AG04450 (cell line): Measurements from ENCODE around the gene CCDC78. TPM values are rescaled to one million over a fixed set of nuclear protein-coding genes. Genes with fewer than 3 reads are reported as not detected.

Source experiments
- CTCF ChIA-PET: fragments of 300-600, 350-600 bp; formaldehyde crosslinking; extraction: SDS; loops from one replicate; lab custom pipeline; 2022; ENCODE audit warnings: antibody characterized with exemption, inconsistent platforms; lab: Charles Lee
- POLR2A ChIA-PET: fragments of 350-600 bp; formaldehyde crosslinking; extraction: SDS; loops from one replicate; lab custom pipeline; 2021; ENCODE audit warnings: antibody characterized with exemption, inconsistent platforms; lab: Yijun Ruan, JAX
- DNase-seq: peaks from one replicate; pipeline ENCODE4 v3.0.0-alpha.2; 2011; ENCODE audit warnings: low read depth, low spot score
- H3K27ac ChIP-seq: one replicate; pipeline ENCODE4 v1.5.1; 2012; ENCODE audit warnings: low read depth, low read length, control low read depth
- H3K27me3 ChIP-seq: one replicate; pipeline ENCODE4 v1.6.0; 2012; ENCODE audit warnings: low read length; ENCODE audit not compliant: control insufficient read depth, insufficient read depth
- H3K4me3 ChIP-seq: 2 replicates; pipeline ENCODE4 v1.5.1; 2011; ENCODE audit warnings: mild to moderate bottlenecking, low read depth, low read length, control low read depth
- H3K9me3 ChIP-seq: 2 replicates; pipeline ENCODE4 v1.5.1; 2012; ENCODE audit warnings: low read length; ENCODE audit not compliant: control insufficient read depth, insufficient read depth
- CTCF ChIP-seq: IDR thresholded peaks from 2 replicates; pipeline ENCODE4 v1.5.1; 2011; ENCODE audit warnings: low read depth, low read length, control low read depth, inconsistent platforms
- polyA minus RNA-seq: library from RNA; depleted of rRNA, polyadenylated mRNA; stranded (reverse); fragments of >200 nt; gene quantifications from 2 replicates; pipeline ENCODE4 v1.2.3, GENCODE V29; 2011; rRNA and poly(A)+ RNA removed
- polyA plus RNA-seq: library from polyadenylated mRNA; depleted of rRNA; stranded (reverse); fragments of >200 nt; gene quantifications from 2 replicates; pipeline ENCODE4 v1.2.3, GENCODE V29; 2011; rRNA removed

The CCDC78 gene
- polyA plus RNA-seq (1.1 and 1.5 TPM in 2 replicates), polyA minus RNA-seq (0.78 and 1.8 TPM in 2 replicates)

GRCh38 chr16:726438-727290 is at the start of gene CCDC78, which contains the start of gene HAGHL:
TSS of gene CCDC78 (minus strand) at chr16:726443. CDS start at chr16:726367, 76 bp downstream.
TSS of gene HAGHL (plus strand) at chr16:727106. CDS start at chr16:727510, 404 bp downstream.
- no peak for TF ChIP-seq CTCF
- CTCF ChIA-PET = no interaction called here
- no peaks in the 10 kb centered on the region; the same call in 1 of the 2 replicates for H3K9me3 ChIP-seq
- no peak for DNase-seq
- POLR2A ChIA-PET = interaction anchor here (0.5 to 1.4 kb wide), 2 partner anchors 14 to 361 kb away, joined by 3 to 6 read pairs; no protein-coding TSS in a partner anchor
- H3K4me3 ChIP-seq = peak within 1 kb of the TSS; percentile 73
- no peaks in the 10 kb centered on the region for H3K27me3 ChIP-seq
- peak within 1 kb of the TSS; percentile 39 for H3K27ac ChIP-seq

GRCh38 chr16:775236-775796 is 49.1 kb upstream of the CCDC78 start:
- no peak for TF ChIP-seq CTCF
- no peaks in the 10 kb centered on the region for H3K27me3 ChIP-seq
- no peak for DNase-seq
- no peak overlapping the region for H3K4me3 ChIP-seq
- POLR2A ChIA-PET = no interaction called here
- H3K27ac ChIP-seq = no peak overlapping the region
- H3K9me3 ChIP-seq = no peaks in the 10 kb centered on the region; the same call in 1 of the 2 replicates
- CTCF ChIA-PET = no interaction called here

- TF ChIP-seq CTCF = no peak
- Histone ChIP-seq H3K27ac (no peak overlapping the region), H3K27me3 (no peaks in the 10 kb centered on the region), H3K4me3 (no peak overlapping the region), H3K9me3 (no peaks in the 10 kb centered on the region; the same call in 1 of the 2 replicates)
- POLR2A ChIA-PET = no interaction called here
- CTCF ChIA-PET = no interaction called here
- no peak for DNase-seq
These were observed 48.1 kb upstream of the CCDC78 start for GRCh38 chr16:774086-775001.

- POLR2A ChIA-PET = interaction anchor here (0.6 to 0.7 kb wide), 2 partner anchors 99 to 524 kb away, joined by 4 to 5 read pairs; no protein-coding TSS in a partner anchor
- no peak for DNase-seq
- Histone ChIP-seq H3K27ac (no peak overlapping the region), H3K4me3 (no peak overlapping the region), H3K9me3 (no peaks in the 10 kb centered on the region; the same call in 1 of the 2 replicates), H3K27me3 (no peaks in the 10 kb centered on the region)
- CTCF ChIA-PET = interaction anchor here (0.6 kb wide), 1 partner anchor 10 kb away, joined by 3 read pairs; no protein-coding TSS in a partner anchor
- TF ChIP-seq CTCF = no peak
These were observed 46.7 kb upstream of the CCDC78 start for GRCh38 chr16:772959-773358.
